ENCODE measurements around the gene DCAF6.
"Not testable (repeated sequence)": the region's sequence is repeated elsewhere in the genome, so short reads cannot be mapped to it uniquely, and the experiment has no call there.

Gene DCAF6

DNA sequence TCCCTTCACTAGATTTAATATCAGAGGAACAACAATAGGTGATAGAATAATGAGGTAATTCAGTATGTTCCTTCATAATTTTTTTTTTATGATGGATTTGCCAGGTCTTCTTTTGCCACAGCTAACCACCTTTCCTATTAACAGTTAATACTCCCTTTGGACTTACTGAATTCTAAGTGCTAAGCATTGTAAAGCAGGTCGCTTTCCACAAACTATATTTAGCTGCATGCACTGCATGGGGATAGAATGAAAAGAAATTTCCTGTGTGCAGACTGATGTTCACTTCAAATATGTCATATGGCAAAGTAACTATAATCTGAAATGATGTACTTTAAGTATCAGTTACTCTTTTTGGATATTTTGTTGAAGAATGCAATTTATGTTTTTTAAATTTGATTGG lies 114.4 kb downstream of the DCAF6 start:
- no peak for DNase-seq (ENCODE audit: extremely low spot score)
- ChIA-PET CTCF (no interaction called here), POLR2A (no interaction called here)
- no peak for TF ChIP-seq L3MBTL2 (conservative IDR thresholded peaks at IDR 0.05)
- no peak for TF ChIP-seq FOXK2 (IDR thresholded peaks at IDR 0.05)
- no peak for TF ChIP-seq LEF1 (IDR thresholded peaks at IDR 0.05; ENCODE audit: borderline replicate concordance)
- TF ChIP-seq HDGF (IDR thresholded peaks at IDR 0.05; ENCODE audit: borderline replicate concordance): no peak
- TF ChIP-seq CTBP1 (IDR thresholded peaks at IDR 0.05; ENCODE audit: borderline replicate concordance): no peak
- TF ChIP-seq BHLHE40 (IDR thresholded peaks at IDR 0.05; ENCODE audit: borderline replicate concordance): no peak
- TF ChIP-seq, protein P1, sequence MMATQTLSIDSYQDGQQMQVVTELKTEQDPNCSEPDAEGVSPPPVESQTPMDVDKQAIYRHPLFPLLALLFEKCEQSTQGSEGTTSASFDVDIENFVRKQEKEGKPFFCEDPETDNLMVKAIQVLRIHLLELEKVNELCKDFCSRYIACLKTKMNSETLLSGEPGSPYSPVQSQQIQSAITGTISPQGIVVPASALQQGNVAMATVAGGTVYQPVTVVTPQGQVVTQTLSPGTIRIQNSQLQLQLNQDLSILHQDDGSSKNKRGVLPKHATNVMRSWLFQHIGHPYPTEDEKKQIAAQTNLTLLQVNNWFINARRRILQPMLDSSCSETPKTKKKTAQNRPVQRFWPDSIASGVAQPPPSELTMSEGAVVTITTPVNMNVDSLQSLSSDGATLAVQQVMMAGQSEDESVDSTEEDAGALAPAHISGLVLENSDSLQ (IDR thresholded peaks at IDR 0.05): no peak
- no peak for TF ChIP-seq ELF4 (IDR thresholded peaks at IDR 0.05)
- no peak for TF ChIP-seq ARNT (IDR thresholded peaks at IDR 0.05)
- no peak for TF ChIP-seq SP1 (IDR thresholded peaks at IDR 0.05)
- TF ChIP-seq ZNF384 (IDR thresholded peaks at IDR 0.05): no peak
- TF ChIP-seq FOXA1 (IDR thresholded peaks at IDR 0.05): no peak
- TF ChIP-seq FOXM1 (IDR thresholded peaks at IDR 0.05; ENCODE audit: borderline replicate concordance): no peak
- TF ChIP-seq TARDBP (IDR thresholded peaks at IDR 0.05): no peak
- TF ChIP-seq NFRKB (IDR thresholded peaks at IDR 0.05): no peak
- TF ChIP-seq SUZ12 (IDR thresholded peaks at IDR 0.05): no peak

DNA sequence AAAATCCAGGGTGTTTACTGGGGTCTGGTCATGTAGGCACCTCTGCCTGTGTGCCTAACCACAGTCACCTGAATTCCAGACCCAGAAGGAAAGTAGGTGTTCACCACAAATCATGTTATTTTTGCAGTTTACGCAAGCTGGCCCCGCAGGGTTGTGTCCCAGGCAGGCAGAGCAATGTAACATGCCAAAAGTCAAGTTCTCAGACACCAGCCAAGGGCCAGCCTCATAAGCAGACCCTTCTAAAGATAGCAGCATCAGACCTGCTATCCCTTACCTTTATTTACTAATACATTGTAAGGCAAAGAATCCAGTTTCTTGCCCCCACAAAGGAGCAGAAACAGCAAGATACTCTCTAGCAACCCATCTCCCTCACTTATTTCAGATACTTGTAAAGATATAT lies 117.2 kb downstream of the DCAF6 start:
- DNase-seq (ENCODE audit: extremely low spot score): no peak

DNA sequence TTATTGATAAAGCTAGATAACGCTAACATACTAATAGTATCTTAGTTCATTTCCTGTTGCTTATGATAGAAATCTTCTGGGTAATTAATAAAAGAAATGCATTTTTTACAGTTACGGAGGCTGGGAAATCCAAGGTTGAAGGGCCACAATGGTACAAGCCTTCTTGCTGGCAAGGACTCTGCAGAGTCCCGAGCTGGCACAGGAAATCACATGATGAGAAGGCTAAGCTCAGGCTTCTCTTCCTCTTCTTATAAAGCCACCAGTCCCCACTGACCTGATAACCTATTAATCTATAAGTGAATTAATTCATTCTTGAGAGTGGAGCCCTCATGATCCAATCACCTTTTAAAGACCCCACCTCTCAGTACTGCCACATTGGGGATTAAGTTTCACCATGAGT lies 117.6 kb downstream of the DCAF6 start:
- ChIA-PET CTCF (no interaction called here), POLR2A (no interaction called here)
- TF ChIP-seq LEF1 (IDR thresholded peaks at IDR 0.05; ENCODE audit: borderline replicate concordance): no peak
- no peak for TF ChIP-seq ARNT (IDR thresholded peaks at IDR 0.05)
- TF ChIP-seq L3MBTL2 (conservative IDR thresholded peaks at IDR 0.05): no peak
- TF ChIP-seq FOXA1 (IDR thresholded peaks at IDR 0.05): no peak
- no peak for TF ChIP-seq FOXK2 (IDR thresholded peaks at IDR 0.05)
- TF ChIP-seq CTBP1 (IDR thresholded peaks at IDR 0.05; ENCODE audit: borderline replicate concordance): no peak
- TF ChIP-seq FOXM1 (IDR thresholded peaks at IDR 0.05; ENCODE audit: borderline replicate concordance): no peak
- TF ChIP-seq, protein P1 (IDR thresholded peaks at IDR 0.05): no peak
- TF ChIP-seq SP1 (IDR thresholded peaks at IDR 0.05): no peak
- DNase-seq (ENCODE audit: extremely low spot score): no peak

More for the DNA sequence above, 117.2 kb downstream of the DCAF6 start:
- TF ChIP-seq NFRKB (IDR thresholded peaks at IDR 0.05) (no peak), ZNF384 (IDR thresholded peaks at IDR 0.05) (no peak), L3MBTL2 (conservative IDR thresholded peaks at IDR 0.05) (no peak), SP1 (IDR thresholded peaks at IDR 0.05) (no peak), SUZ12 (IDR thresholded peaks at IDR 0.05) (no peak), FOXK2 (IDR thresholded peaks at IDR 0.05) (no peak), FOXA1 (IDR thresholded peaks at IDR 0.05) (no peak), HDGF (IDR thresholded peaks at IDR 0.05; ENCODE audit: borderline replicate concordance) (no peak), FOXM1 (IDR thresholded peaks at IDR 0.05; ENCODE audit: borderline replicate concordance) (no peak), BHLHE40 (IDR thresholded peaks at IDR 0.05; ENCODE audit: borderline replicate concordance) (no peak)
- CTCF ChIA-PET: no interaction called here
- POLR2A ChIA-PET: no interaction called here

DNA sequence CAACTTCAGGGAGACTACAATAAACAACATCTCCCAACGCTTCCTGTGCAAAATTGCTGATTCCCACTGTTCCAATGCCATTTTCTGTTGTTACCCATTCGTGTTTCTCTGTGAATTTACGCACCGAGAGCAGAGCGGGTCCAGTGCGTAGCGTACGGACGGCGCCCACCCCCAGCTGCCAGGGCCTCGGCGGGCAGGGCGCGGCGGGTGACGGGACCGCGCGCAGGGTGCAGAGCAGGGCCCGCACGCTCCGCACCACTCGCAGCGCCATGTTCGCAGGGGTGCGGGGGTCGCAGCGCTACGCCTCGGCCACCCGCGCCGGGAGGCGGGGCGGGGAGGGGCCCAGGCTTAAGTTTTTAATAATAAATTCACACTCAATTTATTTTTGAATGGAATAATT lies 119.7 kb downstream of the DCAF6 start:
- CTCF ChIA-PET; DNase-seq (ENCODE audit: extremely low spot score); POLR2A ChIA-PET: not testable (repeated sequence)

DNA sequence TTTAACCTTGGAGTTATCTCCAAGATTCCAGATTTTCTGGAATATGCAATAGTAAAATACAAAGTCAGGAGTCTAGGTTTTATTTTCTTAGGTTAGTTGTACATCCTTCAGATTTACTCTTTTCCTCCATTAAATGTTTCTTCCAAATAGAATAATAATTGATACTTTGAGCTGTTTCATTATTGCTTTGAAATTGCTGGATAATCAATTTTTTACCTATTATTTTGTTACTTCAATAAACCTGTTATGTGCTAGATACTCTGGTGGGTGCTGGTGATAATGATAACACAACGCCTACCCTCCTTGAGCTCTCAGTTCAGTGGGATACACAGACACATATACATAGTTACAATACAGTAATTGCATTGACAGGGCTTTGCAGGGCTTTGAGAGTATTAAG lies 120.9 kb downstream of the DCAF6 start:
- no peak for TF ChIP-seq TARDBP (IDR thresholded peaks at IDR 0.05)
- no peak for TF ChIP-seq FOXM1 (IDR thresholded peaks at IDR 0.05; ENCODE audit: borderline replicate concordance)
- no peak for TF ChIP-seq NFRKB (IDR thresholded peaks at IDR 0.05)
- no peak for TF ChIP-seq LEF1 (IDR thresholded peaks at IDR 0.05; ENCODE audit: borderline replicate concordance)
- TF ChIP-seq ELF4 (IDR thresholded peaks at IDR 0.05): no peak
- no peak for TF ChIP-seq ZNF384 (IDR thresholded peaks at IDR 0.05)
- TF ChIP-seq FOXA1 (IDR thresholded peaks at IDR 0.05): no peak
- TF ChIP-seq, protein P1 (IDR thresholded peaks at IDR 0.05): no peak
- no peak for TF ChIP-seq HDGF (IDR thresholded peaks at IDR 0.05; ENCODE audit: borderline replicate concordance)
- CTCF ChIA-PET: no interaction called here
- no peak for DNase-seq (ENCODE audit: extremely low spot score)
- POLR2A ChIA-PET: no interaction called here

DNA sequence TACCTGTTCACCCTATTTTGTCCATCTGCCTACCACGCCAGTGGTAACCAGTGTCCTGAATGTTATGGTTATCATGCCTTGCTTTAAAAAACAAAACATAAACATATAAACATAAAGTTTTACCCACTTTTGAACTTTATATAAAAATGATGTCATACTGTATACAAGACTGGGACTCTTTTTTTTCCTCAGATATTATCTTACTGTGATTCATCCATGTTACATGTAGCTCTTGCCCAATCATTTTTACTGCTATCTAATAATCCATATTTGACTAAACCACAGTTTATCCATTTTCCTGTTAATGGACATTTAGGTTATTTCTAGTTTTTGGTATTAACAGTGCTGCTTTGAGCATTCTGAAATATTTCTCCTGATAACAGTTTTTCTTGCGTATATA lies 121.4 kb downstream of the DCAF6 start:
- POLR2A ChIA-PET: no interaction called here
- CTCF ChIA-PET: no interaction called here
- no peak for DNase-seq (ENCODE audit: extremely low spot score)
- TF ChIP-seq FOXK2 (IDR thresholded peaks at IDR 0.05) (no peak), HDGF (IDR thresholded peaks at IDR 0.05; ENCODE audit: borderline replicate concordance) (no peak), SUZ12 (IDR thresholded peaks at IDR 0.05) (no peak), BHLHE40 (IDR thresholded peaks at IDR 0.05; ENCODE audit: borderline replicate concordance) (no peak), ZNF384 (IDR thresholded peaks at IDR 0.05) (no peak), CTBP1 (IDR thresholded peaks at IDR 0.05; ENCODE audit: borderline replicate concordance) (no peak), FOXA1 (IDR thresholded peaks at IDR 0.05) (no peak), SP1 (IDR thresholded peaks at IDR 0.05) (no peak), ELF4 (IDR thresholded peaks at IDR 0.05) (no peak), FOXM1 (IDR thresholded peaks at IDR 0.05; ENCODE audit: borderline replicate concordance) (no peak), TARDBP (IDR thresholded peaks at IDR 0.05) (no peak), L3MBTL2 (conservative IDR thresholded peaks at IDR 0.05) (no peak), LEF1 (IDR thresholded peaks at IDR 0.05; ENCODE audit: borderline replicate concordance) (no peak), NFRKB (IDR thresholded peaks at IDR 0.05) (no peak), ARNT (IDR thresholded peaks at IDR 0.05) (no peak)
- TF ChIP-seq, protein P1 (IDR thresholded peaks at IDR 0.05): no peak

All from HEK293T (cell line).